ENCODE results near the gene SEC24C.
"Not testable (repeated sequence)": the region's sequence is repeated elsewhere in the genome, so short reads cannot be mapped to it uniquely, and the experiment has no call there.

DNA sequence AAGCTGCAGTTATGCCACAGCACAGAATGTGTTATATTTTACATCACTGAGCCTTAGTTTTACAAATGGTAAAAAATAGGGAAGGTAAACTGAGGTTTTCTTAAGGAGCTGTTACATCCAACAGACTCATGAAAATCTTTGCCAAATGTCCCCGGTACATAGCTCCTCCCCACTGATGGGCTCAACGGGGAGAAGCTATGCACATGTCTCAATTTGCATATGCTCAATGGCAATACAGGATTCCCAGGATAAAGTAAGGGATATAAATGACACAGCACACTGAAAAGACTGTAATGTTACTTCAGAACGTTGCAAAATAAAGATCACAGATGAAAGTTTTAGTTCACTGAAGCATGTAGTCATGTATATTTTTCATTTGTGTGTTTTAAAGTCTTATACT lies 29.7 kb upstream of the SEC24C start:
- not testable (repeated sequence) for TF ChIP-seq FOXM1 (IDR thresholded peaks at IDR 0.05; ENCODE audit: borderline replicate concordance); ZNF384 (IDR thresholded peaks at IDR 0.05); SP1 (IDR thresholded peaks at IDR 0.05); FOXK2 (IDR thresholded peaks at IDR 0.05)
